HepG2 (cell line): ENCODE results near the gene MXD3. TPM values are rescaled to one million over a fixed set of nuclear protein-coding genes. Genes with fewer than 3 reads are reported as not detected.

Source experiments
- BATF2 ChIP-seq: sonication (generic); formaldehyde crosslinking; IDR thresholded peaks from 2 replicates; pipeline ENCODE4 v1.8.0; 2022; ENCODE audit warnings: mild to moderate bottlenecking, missing genetic modification reagents, moderate library complexity
- HIC2 ChIP-seq: sonication (generic); formaldehyde crosslinking; IDR thresholded peaks from 2 replicates; pipeline ENCODE4 v1.9.0; 2022; ENCODE audit warnings: low read depth, missing genetic modification reagents
- MAFG ChIP-seq: sonication (generic); formaldehyde crosslinking; IDR thresholded peaks from 2 replicates; pipeline ENCODE4 v1.5.1; 2020; ENCODE audit warnings: mild to moderate bottlenecking, missing genetic modification reagents
- MBNL3 ChIP-seq: fragments of 250-450 bp; sonication (Bioruptor Pico); conservative IDR thresholded peaks from 2 replicates; pipeline ENCODE4 v1.8.0; 2022; ENCODE audit warnings: mild to moderate bottlenecking, inconsistent platforms
- SMYD3 ChIP-seq: sonication (generic); formaldehyde crosslinking; IDR thresholded peaks from 2 replicates; pipeline ENCODE4 v1.8.1; 2023; ENCODE audit warnings: mild to moderate bottlenecking, missing genetic modification reagents
- STAT5B ChIP-seq: sonication (generic); formaldehyde crosslinking; IDR thresholded peaks from 2 replicates; pipeline ENCODE4 v1.4.0; 2020; ENCODE audit warnings: missing genetic modification reagents
- ZBTB44 ChIP-seq: sonication (generic); formaldehyde crosslinking; IDR thresholded peaks from 2 replicates; pipeline ENCODE4 v1.4.0; 2020; ENCODE audit warnings: missing genetic modification reagents
- ZNF331 ChIP-seq: sonication (generic); formaldehyde crosslinking; IDR thresholded peaks from 2 replicates; pipeline ENCODE4 v1.4.0; 2020; ENCODE audit warnings: missing genetic modification reagents
- ZNF687 ChIP-seq: sonication (generic); formaldehyde crosslinking; IDR thresholded peaks from 2 replicates; pipeline ENCODE4 v1.5.1; 2020; ENCODE audit warnings: mild to moderate bottlenecking, missing genetic modification reagents, moderate library complexity
- polyA plus RNA-seq, 8 experiments: library from polyadenylated mRNA; depleted of rRNA in 3 of 8; stranded (reverse) in 7 of 8; unstranded in 1 of 8; fragments of >200 nt; fragmentation: Illumina TruSeq in 4 of 8; extraction: Trizol in 4 of 8; gene quantifications; 2 replicates each; pipeline versions ENCODE4 v1.2.1 to v1.2.3, GENCODE V29; 2011 to 2016; ENCODE audit warnings: low read depth in 4 of 8, missing spikeins in 1 of 8, mixed read lengths in 1 of 8; ENCODE audit not compliant: insufficient read depth in 1 of 8
- total RNA-seq, 5 experiments: library from RNA; depleted of rRNA; stranded (reverse); fragments of >200 nt; fragmentation: Illumina TruSeq; extraction: Trizol; gene quantifications; 2 replicates each; pipeline ENCODE4 v1.2.3, GENCODE V29; 2016; ENCODE audit warnings: low read depth in 1 of 5

MXD3 gene
- total and polyA plus RNA-seq, 2 of the 13 experiments (the other 11 are each of a cell fraction or from before 2014, with no cell fraction given), result 10.5 to 12.8 TPM

GRCh38 chr5:177357459-177358351 is 46.0 kb upstream of the MXD3 start, which contains the start of gene RGS14 (continued):
- TF ChIP-seq ZBTB44 (CRISPR knock-in tag), result no peak
- peak; percentile 30; the same call in 1 of the 2 replicates for TF ChIP-seq HIC2 (CRISPR knock-in tag)
- TF ChIP-seq BATF2 (CRISPR knock-in tag), result no peak
- TF ChIP-seq STAT5B, result no peak
- peak; percentile 19; the same call in 1 of the 2 replicates for TF ChIP-seq ZNF687
- no peak for TF ChIP-seq MAFG (CRISPR knock-in tag)
- TF ChIP-seq SMYD3 (CRISPR knock-in tag), result no peak
- no peak for TF ChIP-seq MBNL3 (CRISPR knock-in tag)
- no peak for TF ChIP-seq ZNF331 (CRISPR knock-in tag)
